ENCODE measurements around the gene FHAD1.

DNA sequence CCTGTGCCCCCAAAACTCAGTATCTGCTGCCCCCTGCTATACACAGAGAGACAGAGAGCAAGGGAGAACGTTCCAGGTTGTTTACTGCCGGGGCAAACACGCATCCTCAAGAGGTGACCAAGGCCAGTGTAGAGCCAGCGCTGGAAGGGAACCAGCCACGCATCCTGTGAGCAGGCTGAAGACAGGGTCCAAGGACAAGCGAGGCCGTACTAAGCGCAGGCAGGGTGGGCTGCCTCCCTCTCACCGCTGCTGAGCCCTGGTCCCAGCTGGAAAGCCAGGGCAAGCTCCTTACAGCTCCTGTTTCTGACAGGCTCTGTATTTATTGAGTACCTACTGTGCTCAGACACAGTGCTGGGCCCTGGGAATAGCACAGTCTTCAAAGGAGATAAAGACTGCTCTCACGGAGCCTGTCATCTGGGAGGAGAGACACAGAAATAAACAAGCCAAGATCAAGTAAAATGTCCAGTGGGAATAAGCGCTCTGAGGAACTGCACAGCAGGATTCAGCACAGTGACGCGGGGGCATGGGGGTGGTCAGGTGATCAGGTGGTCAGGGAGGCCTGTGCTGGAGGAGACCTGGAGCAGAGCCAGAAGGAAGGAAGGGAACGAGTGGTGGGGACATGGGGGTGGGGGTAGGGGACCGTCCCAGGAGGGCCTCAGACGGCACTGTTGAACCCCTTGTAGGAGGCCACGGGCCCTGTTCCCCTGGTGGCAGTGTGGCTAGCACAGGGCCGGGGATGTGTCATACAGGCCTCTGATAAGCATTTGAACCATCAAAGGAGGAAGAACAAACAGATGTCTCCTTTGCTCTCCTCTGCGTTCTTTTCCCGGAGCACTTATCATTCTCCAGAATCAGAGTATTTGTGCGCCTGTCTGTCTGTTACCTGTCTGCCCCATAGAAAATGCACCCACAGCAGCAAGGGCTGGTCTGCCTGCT lies 124.9 kb downstream of the FHAD1 start:
- TF ChIP-seq, protein P1, sequence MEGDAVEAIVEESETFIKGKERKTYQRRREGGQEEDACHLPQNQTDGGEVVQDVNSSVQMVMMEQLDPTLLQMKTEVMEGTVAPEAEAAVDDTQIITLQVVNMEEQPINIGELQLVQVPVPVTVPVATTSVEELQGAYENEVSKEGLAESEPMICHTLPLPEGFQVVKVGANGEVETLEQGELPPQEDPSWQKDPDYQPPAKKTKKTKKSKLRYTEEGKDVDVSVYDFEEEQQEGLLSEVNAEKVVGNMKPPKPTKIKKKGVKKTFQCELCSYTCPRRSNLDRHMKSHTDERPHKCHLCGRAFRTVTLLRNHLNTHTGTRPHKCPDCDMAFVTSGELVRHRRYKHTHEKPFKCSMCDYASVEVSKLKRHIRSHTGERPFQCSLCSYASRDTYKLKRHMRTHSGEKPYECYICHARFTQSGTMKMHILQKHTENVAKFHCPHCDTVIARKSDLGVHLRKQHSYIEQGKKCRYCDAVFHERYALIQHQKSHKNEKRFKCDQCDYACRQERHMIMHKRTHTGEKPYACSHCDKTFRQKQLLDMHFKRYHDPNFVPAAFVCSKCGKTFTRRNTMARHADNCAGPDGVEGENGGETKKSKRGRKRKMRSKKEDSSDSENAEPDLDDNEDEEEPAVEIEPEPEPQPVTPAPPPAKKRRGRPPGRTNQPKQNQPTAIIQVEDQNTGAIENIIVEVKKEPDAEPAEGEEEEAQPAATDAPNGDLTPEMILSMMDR (IDR thresholded peaks at IDR 0.05; ENCODE audit: low read length), result no peak
- no peak for TF ChIP-seq EZH2 (IDR thresholded peaks at IDR 0.05; ENCODE audit: borderline replicate concordance, low read length)

Measured in OCI-LY1 (cell line).